Right lobe of liver (tissue), 4 donors: ENCODE data around the gene SLC16A12.

Experiments
- POLR2A ChIP-seq: fragments of 450-650 bp; IDR thresholded peaks from one replicate; pipeline ENCODE4 v1.6.1; 2017; ENCODE audit warnings: antibody characterized with exemption, mild to moderate bottlenecking
- TF ChIP-seq, protein P1 (sequence below), 4 donors: fragments of 200-600 bp in 3 of 4; fragments of 450-650 bp in 1 of 4; IDR thresholded peaks; one replicate each; pipeline versions ENCODE4 v1.5.1 to v1.8.0; 2016 to 2022; ENCODE audit warnings: antibody characterized with exemption in 4 of 4, mild to moderate bottlenecking in 2 of 4
- donor health status: DM: no; HTN: no; CAD: no.
- donor health status: DM: no; HTN: no; CAD: no.
- donor health status: DM: no; HTN: yes; CAD: no.

- TF ChIP-seq, protein P1, sequence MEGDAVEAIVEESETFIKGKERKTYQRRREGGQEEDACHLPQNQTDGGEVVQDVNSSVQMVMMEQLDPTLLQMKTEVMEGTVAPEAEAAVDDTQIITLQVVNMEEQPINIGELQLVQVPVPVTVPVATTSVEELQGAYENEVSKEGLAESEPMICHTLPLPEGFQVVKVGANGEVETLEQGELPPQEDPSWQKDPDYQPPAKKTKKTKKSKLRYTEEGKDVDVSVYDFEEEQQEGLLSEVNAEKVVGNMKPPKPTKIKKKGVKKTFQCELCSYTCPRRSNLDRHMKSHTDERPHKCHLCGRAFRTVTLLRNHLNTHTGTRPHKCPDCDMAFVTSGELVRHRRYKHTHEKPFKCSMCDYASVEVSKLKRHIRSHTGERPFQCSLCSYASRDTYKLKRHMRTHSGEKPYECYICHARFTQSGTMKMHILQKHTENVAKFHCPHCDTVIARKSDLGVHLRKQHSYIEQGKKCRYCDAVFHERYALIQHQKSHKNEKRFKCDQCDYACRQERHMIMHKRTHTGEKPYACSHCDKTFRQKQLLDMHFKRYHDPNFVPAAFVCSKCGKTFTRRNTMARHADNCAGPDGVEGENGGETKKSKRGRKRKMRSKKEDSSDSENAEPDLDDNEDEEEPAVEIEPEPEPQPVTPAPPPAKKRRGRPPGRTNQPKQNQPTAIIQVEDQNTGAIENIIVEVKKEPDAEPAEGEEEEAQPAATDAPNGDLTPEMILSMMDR (IDR thresholded peaks at IDR 0.05), result no peak
- no peak for TF ChIP-seq POLR2A
Measured at GRCh38 chr10:89438525-89438924, 96.9 kb downstream of the SLC16A12 start.
